Breast epithelium (tissue), 4 donors: ENCODE results near the gene BABAM2. TPM values are rescaled to one million over a fixed set of nuclear protein-coding genes. Genes with fewer than 3 reads are reported as not detected.

Experiments
- DNase-seq, 2 donors: peaks; one replicate each; pipeline ENCODE4 v3.0.0-alpha.2; 2019; ENCODE audit warnings: low spot score in 2 of 2
- H3K27ac ChIP-seq, 2 donors: fragments of 200-600 bp; sonication (generic) in 1 of 2; one replicate each; pipeline ENCODE4 v1.5.1; 2016 to 2019; ENCODE audit warnings: mild to moderate bottlenecking in 1 of 2
- H3K27me3 ChIP-seq, 2 donors: fragments of 200-600 bp; sonication (generic) in 1 of 2; one replicate each; pipeline versions ENCODE4 v1.5.1 to v1.6.0; 2017 to 2019; ENCODE audit warnings: control low read depth in 1 of 2, mild to moderate bottlenecking in 1 of 2
- H3K36me3 ChIP-seq: fragments of 200-600 bp; one replicate; pipeline ENCODE4 v1.5.1; 2019
- H3K4me1 ChIP-seq, 2 donors: fragments of 200-600 bp; sonication (generic); one replicate each; pipeline ENCODE4 v1.5.1; 2016 to 2019; ENCODE audit warnings: control low read depth in 1 of 2
- H3K4me3 ChIP-seq, 3 donors: fragments of 200-600 bp; sonication (generic); 1 replicate in 2 of 3; 2 replicates in 1 of 3; pipeline ENCODE4 v1.5.1; 2016 to 2019; ENCODE audit warnings: mild to moderate bottlenecking in 3 of 3, moderate library complexity in 2 of 3
- H3K9me3 ChIP-seq, 2 donors: fragments of 200-600 bp; sonication (generic) in 1 of 2; one replicate each; pipeline ENCODE4 v1.5.1; 2016 to 2019; ENCODE audit warnings: control low read depth in 1 of 2
- CTCF ChIP-seq, 3 donors: fragments of 450-650 bp; IDR thresholded peaks; one replicate each; pipeline ENCODE4 v1.5.1; 2016 to 2017; ENCODE audit warnings: antibody characterized with exemption in 3 of 3, mild to moderate bottlenecking in 3 of 3, moderate library complexity in 3 of 3
- POLR2A ChIP-seq: fragments of 450-650 bp; IDR thresholded peaks from one replicate; pipeline ENCODE4 v1.6.1; 2016; ENCODE audit warnings: antibody characterized with exemption, mild to moderate bottlenecking, moderate library complexity
- POLR2AphosphoS5 ChIP-seq, 3 donors: sonication (generic); formaldehyde crosslinking; IDR thresholded peaks; one replicate each; pipeline ENCODE4 v1.6.1; 2017; ENCODE audit warnings: antibody characterized with exemption in 3 of 3
- intact Hi-C: fragments of 100-400 bp; cut with DNase I; formaldehyde crosslinking; loops from one replicate; pipeline ENCODE4 v1.15.1; 2023; ENCODE audit warnings: low total_unique reads
- total RNA-seq, 3 donors: library from RNA; depleted of rRNA; stranded (reverse); fragments of >200 nt; gene quantifications; one replicate each; pipeline ENCODE4 v1.1.0, GENCODE V29; 2016

BABAM2 gene
- total RNA-seq, 3 donors from 2014 or later, result 34.7 to 46.2 (median 37.4) TPM

- no peak overlapping the region for H3K27ac ChIP-seq
- TF ChIP-seq POLR2AphosphoS5 (IDR thresholded peaks at IDR 0.05), result no peak
- TF ChIP-seq CTCF (IDR thresholded peaks at IDR 0.05), result no peak
- no peak for TF ChIP-seq POLR2A
- DNase-seq, result no peak
- no peaks in the 10 kb centered on the region for H3K36me3 ChIP-seq
- no peak overlapping the region for H3K4me3 ChIP-seq
- H3K4me1 ChIP-seq, result no peaks in the 10 kb centered on the region
- no peaks in the 10 kb centered on the region for H3K9me3 ChIP-seq
- intact Hi-C loops, result no loop called here
- H3K27me3 ChIP-seq, result no peaks in the 10 kb centered on the region
Measured at GRCh38 chr2:28219758-28220368, 329.3 kb downstream of the BABAM2 start.

GRCh38 chr2:28224648-28225472 is 334.3 kb downstream of the BABAM2 start:
- Histone ChIP-seq H3K4me1 (no peaks in the 10 kb centered on the region), H3K4me3 (peak overlapping the region in 2 of 3 donors; percentile 15 to 48), H3K27me3 (no peaks in the 10 kb centered on the region), H3K27ac (peak overlapping the region; percentile 78 to 90), H3K9me3 (no peaks in the 10 kb centered on the region), H3K36me3 (no peaks in the 10 kb centered on the region)
- DNase-seq, result no peak
- TF ChIP-seq POLR2A (no peak), CTCF (IDR thresholded peaks at IDR 0.05) (no peak), POLR2AphosphoS5 (IDR thresholded peaks at IDR 0.05) (no peak)
- intact Hi-C loops, result no loop called here

DNA sequence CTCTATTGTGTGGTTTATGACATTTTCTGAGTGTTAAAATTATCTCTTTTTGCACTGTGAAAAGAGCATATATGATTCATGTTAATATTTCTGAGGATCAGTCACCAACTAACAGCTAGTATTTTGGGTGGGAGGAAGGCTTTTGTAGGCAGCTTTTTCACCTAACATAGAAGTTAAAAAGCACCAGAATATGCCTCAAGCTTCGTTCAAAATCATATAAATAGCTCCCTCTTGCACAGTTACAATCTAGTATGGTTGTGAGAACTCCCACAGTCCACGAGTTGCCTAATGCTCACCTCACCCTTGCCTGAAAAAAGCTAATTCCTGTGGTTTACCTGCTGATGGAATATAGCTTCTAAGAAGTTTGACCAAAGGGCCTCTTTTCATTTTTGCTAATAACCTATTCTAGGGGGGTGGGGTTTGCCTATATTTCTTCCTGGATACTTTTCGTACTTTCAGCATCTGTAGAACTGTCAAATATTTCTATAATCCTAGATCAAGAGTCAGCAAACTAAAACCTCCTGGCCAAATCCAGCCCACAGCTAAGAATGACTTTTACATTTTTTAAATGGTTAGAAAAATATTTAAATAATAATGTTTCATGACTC is 335.0 kb downstream of the BABAM2 start:
- Histone ChIP-seq H3K27ac (peak overlapping the region; percentile 78 to 90), H3K36me3 (no peaks in the 10 kb centered on the region), H3K4me3 (no peak overlapping the region), H3K27me3 (no peaks in the 10 kb centered on the region), H3K9me3 (no peaks in the 10 kb centered on the region), H3K4me1 (no peaks in the 10 kb centered on the region)
- DNase-seq, result no peak
- intact Hi-C loops, result no loop called here
- TF ChIP-seq POLR2AphosphoS5 (IDR thresholded peaks at IDR 0.05) (no peak), CTCF (IDR thresholded peaks at IDR 0.05) (no peak), POLR2A (no peak)

DNA sequence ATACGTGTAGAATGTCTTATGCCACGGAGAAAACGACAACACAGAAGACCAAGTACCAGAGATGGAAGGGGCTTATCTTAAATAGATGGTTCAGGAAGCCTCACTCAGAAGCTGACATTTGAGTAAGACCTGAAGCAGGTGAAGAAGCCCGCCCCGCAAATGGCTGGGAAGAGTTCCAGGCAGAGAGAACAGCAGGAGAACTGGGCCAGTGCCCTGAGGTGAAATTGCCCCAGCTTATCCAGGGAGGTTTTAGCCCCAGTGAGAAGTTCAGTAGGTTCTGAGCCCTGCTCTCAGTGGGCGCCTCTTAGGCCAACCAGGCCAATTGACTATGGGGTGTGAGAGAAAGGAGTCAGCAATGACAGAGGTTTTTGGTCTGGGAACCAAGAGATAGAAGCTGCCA is 336.0 kb downstream of the BABAM2 start:
- intact Hi-C loops, result no loop called here
- Histone ChIP-seq H3K4me3 (no peak overlapping the region), H3K27ac (no peak overlapping the region), H3K4me1 (no peaks in the 10 kb centered on the region), H3K9me3 (no peaks in the 10 kb centered on the region), H3K27me3 (no peaks in the 10 kb centered on the region), H3K36me3 (no peaks in the 10 kb centered on the region)
- TF ChIP-seq POLR2A (no peak), POLR2AphosphoS5 (IDR thresholded peaks at IDR 0.05) (no peak), CTCF (IDR thresholded peaks at IDR 0.05) (no peak)
- no peak for DNase-seq

DNA sequence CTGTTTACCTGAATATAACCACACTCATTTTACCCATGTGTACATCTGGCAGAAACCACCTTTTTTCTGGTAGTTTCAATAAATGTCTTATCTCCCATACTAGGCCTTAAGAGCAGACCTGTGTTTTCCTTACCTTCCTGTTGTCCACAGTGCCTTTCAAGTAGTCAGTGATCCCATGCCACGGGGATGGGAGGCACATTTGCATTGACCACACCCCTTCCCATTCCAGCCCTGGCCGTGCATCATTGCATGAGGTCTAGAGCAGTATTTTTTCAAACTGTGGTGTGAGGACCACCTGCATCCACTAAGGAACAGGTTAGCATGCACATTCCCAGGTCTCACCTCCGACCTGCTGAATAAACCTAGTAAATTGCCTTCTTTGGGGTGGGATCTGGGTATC is 337.0 kb downstream of the BABAM2 start:
- TF ChIP-seq POLR2A (no peak), POLR2AphosphoS5 (IDR thresholded peaks at IDR 0.05) (no peak), CTCF (IDR thresholded peaks at IDR 0.05) (no peak)
- Histone ChIP-seq H3K27ac (peak overlapping the region in 1 of 2 donors; percentile 6), H3K4me1 (no peaks in the 10 kb centered on the region), H3K36me3 (no peaks in the 10 kb centered on the region), H3K9me3 (no peaks in the 10 kb centered on the region), H3K4me3 (no peak overlapping the region), H3K27me3 (no peaks in the 10 kb centered on the region)
- DNase-seq, result no peak
- intact Hi-C loops, result no loop called here
